Measurements from ENCODE around the gene WNT1. TPM values are rescaled to one million over a fixed set of nuclear protein-coding genes. Genes with fewer than 3 reads are reported as not detected.

The WNT1 gene
- total and polyA plus RNA-seq, 10 of the 15 experiments (the other 5 are each of a cell fraction or from before 2014, with no cell fraction given), result not detected

DNA sequence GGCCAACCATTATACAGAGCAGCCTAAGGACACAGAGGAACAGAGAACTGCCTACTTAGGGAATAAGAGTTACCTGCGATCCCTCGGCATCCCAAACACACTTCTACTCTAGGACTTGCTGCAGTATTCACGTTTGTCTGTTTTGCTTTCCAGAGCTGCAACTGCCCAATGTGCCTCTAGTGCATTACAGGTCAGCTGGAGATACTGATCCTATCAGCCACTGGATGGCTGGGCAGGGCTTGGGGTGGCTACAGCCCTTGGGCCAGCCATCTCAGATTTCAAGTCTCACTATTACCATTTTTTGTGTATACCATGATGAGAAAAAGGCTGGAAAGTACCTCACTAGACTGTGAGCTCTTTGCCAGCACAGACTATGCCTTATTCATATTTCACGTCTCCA lies 25.4 kb upstream of the WNT1 start:
- in situ Hi-C loops (cut with MboI) (no loop called here), intact Hi-C loops (cut with micrococcal nuclease; ENCODE audit: unreplicated experiment) (no loop called here)
- no peak overlapping the region for H3K27ac ChIP-seq (ENCODE audit: control insufficient read depth, insufficient read depth)
- no peak overlapping the region for H3K4me3 ChIP-seq
- ATAC-seq (no peak), FAIRE-seq (no peak), DNase-seq (ENCODE audit: low read depth, low spot score) (no peak)
- RAD21 ChIA-PET (ENCODE audit: unreplicated experiment), result interaction anchor here (1.0 to 2.2 kb wide), 7 partner anchors 13 to 100 kb away, joined by 3 to 7 read pairs (median 5); partner anchors contain the start of genes DDX23, RND1 and WNT10B
- H4K20me1 ChIP-seq (ENCODE audit: control insufficient read depth, insufficient read depth), result no peaks in the 10 kb centered on the region
- SMC1A ChIA-PET (ENCODE audit: uncharacterized antibody, unreplicated experiment), result interaction anchor here (0.9 to 1.6 kb wide), 8 partner anchors 8 to 49 kb away, joined by 3 to 6 read pairs (median 4); partner anchors contain the start of genes FKBP11 and WNT1
- CTCF ChIA-PET, result interaction anchor here (0.8 to 5.6 kb wide), 14 partner anchors 14 to 138 kb away, joined by 3 to 40 read pairs (median 4); partner anchors contain the start of genes WNT1 and WNT10B
- no peaks in the 10 kb centered on the region for H3K9me3 ChIP-seq (replicated peaks; ENCODE audit: control insufficient read depth, insufficient read depth, low read length)
- no TSS peak for BruUV-seq (replicated peaks)
- H3K4me1 ChIP-seq (ENCODE audit: control insufficient read depth, insufficient read depth, low read length), result peaks cover 9% of the 10 kb centered on the region
- no peak overlapping the region for H3K9ac ChIP-seq (ENCODE audit: control insufficient read depth, insufficient read depth, low read length)
- peaks cover 3 to 11% of the 10 kb centered on the region in 2 experiments for H3K36me3 ChIP-seq (ENCODE audit: control insufficient read depth in 2 of 2, insufficient read depth in 2 of 2, low read length in 1 of 2)
- H3K79me2 ChIP-seq (ENCODE audit: control insufficient read depth, insufficient read depth, low read length), result peaks cover 51% of the 10 kb centered on the region
- no peaks in the 10 kb centered on the region for H3K27me3 ChIP-seq (replicated peaks in 1 of 2; ENCODE audit: control insufficient read depth in 2 of 2, insufficient read depth in 2 of 2, low read length in 1 of 2)
- POLR2A ChIA-PET, result interaction anchor here (1.1 to 8.1 kb wide), 4 partner anchors 10 to 177 kb away, joined by 3 to 86 read pairs (median 4); partner anchors contain the start of gene WNT10B
- 99% methylated on average over 4 of the region's 4 CpGs for WGBS (ENCODE audit: insufficient coverage, insufficient replicate concordance, low lambda C conversion rate, missing lambda C conversion rate)
- no peak overlapping the region for H2AFZ ChIP-seq (ENCODE audit: control insufficient read depth, low read depth, low read length)
- H3K4me2 ChIP-seq (ENCODE audit: control insufficient read depth, insufficient read depth), result no peak overlapping the region
- TF ChIP-seq MAX (IDR thresholded peaks at IDR 0.05; ENCODE audit: low read depth, low read length) (no peak), HDAC2 (IDR thresholded peaks at IDR 0.05) (no peak), PML (IDR thresholded peaks at IDR 0.05; ENCODE audit: low read length) (no peak), FOXK2 (IDR thresholded peaks at IDR 0.05) (no peak), RAD21 (IDR thresholded peaks at IDR 0.05; ENCODE audit: insufficient read depth, low read depth, low read length) (no peak), TARDBP (IDR thresholded peaks at IDR 0.05; ENCODE audit: borderline replicate concordance) (no peak), EED (IDR thresholded peaks at IDR 0.05; ENCODE audit: low read depth) (no peak), CHD1 (IDR thresholded peaks at IDR 0.05; ENCODE audit: low read depth, low read length) (no peak), NFIC (IDR thresholded peaks at IDR 0.05; ENCODE audit: low read depth, low read length) (no peak), ZNF687 (IDR thresholded peaks at IDR 0.05) (no peak), TAF1 (IDR thresholded peaks at IDR 0.05; ENCODE audit: borderline replicate concordance, low read depth, low read length) (no peak), TCF12 (IDR thresholded peaks at IDR 0.05; ENCODE audit: low read depth, low read length) (no peak), KDM1A (IDR thresholded peaks at IDR 0.05; ENCODE audit: borderline replicate concordance) (no peak), SMAD5 (IDR thresholded peaks at IDR 0.05; ENCODE audit: low read depth) (no peak), E4F1 (IDR thresholded peaks at IDR 0.05; ENCODE audit: borderline replicate concordance, partially characterized antibody) (no peak), BHLHE40 (IDR thresholded peaks at IDR 0.05; ENCODE audit: borderline replicate concordance in 1 of 2, low read depth in 2 of 2, low read length in 1 of 2) (no peak)

Measured in GM12878 (cell line).